AG09319 (cell line): ENCODE measurements around the gene ZNF80.
"Not testable (repeated sequence)": the region's sequence is repeated elsewhere in the genome, so short reads cannot be mapped to it uniquely, and the experiment has no call there.

ENCODE experiments used
- DNase-seq: peaks from one replicate; pipeline ENCODE4 v3.0.0-alpha.2; 2010; ENCODE audit warnings: low read depth; ENCODE audit errors: extremely low read depth
- TF ChIP-seq, protein P1 (sequence below): IDR thresholded peaks from 2 replicates; pipeline ENCODE4 v1.5.1; 2011; ENCODE audit warnings: low read depth, mild to moderate bottlenecking, inconsistent platforms, low read length, moderate library complexity

The ZNF80 gene

DNA sequence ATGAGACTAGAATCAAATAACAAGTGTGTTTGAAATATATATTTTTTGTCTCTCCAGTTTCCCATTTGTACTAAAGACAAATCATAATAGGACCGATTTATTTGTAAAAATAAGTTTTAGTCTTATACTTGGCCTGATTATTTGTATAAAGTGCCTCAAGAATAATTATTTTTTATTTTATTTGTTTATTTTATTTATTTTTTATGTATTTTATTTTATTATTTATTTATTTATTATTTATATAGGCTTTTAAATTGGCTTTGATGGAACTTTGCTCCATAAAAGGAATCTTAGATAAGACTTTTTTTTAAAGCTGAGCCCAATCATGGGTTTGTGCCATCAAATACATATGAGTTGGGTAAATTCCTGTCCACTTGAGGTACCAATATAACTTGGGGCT is 22.2 kb upstream of the ZNF80 start:
- DNase-seq = no peak
- TF ChIP-seq, protein P1, sequence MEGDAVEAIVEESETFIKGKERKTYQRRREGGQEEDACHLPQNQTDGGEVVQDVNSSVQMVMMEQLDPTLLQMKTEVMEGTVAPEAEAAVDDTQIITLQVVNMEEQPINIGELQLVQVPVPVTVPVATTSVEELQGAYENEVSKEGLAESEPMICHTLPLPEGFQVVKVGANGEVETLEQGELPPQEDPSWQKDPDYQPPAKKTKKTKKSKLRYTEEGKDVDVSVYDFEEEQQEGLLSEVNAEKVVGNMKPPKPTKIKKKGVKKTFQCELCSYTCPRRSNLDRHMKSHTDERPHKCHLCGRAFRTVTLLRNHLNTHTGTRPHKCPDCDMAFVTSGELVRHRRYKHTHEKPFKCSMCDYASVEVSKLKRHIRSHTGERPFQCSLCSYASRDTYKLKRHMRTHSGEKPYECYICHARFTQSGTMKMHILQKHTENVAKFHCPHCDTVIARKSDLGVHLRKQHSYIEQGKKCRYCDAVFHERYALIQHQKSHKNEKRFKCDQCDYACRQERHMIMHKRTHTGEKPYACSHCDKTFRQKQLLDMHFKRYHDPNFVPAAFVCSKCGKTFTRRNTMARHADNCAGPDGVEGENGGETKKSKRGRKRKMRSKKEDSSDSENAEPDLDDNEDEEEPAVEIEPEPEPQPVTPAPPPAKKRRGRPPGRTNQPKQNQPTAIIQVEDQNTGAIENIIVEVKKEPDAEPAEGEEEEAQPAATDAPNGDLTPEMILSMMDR = no peak

DNA sequence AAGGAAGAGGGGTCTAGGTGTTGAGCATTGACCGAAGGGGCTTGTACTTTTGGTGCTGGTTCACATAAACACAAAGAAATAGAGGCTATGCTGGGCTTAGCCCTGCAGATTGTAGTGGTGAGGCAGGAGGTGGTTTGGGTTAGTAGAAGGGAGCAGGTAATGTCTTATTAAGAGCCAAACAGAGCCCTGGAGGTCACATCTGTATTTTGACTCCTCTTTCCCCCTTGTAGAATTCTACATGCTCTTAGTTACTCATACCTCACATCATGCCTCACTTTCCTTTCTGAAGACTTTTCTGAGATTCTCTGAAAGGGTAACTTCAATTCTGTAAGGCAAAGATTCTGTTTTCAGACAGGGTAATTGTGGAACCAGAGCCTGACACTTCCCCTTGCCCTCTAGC is 16.1 kb upstream of the ZNF80 start:
- DNase-seq = no peak

DNA sequence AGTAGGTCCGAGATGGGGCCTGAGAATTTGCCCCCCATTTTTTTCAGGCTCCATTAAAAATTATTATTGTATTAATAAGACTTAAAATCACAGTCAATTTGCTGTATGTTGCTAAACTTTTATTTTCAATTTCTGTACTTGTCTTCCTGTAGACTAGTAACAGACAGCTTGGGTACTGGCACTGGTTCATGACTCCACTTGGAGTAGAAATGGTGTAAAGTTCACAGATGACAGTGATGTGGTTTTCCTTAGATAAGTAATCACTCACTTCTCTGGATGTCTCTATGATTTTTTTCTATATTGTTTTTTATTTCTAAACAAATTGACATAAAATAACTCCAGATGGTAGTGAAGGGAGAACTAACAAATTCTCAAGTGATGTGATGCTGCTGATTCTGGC is 15.6 kb upstream of the ZNF80 start:
- TF ChIP-seq, protein P1 = no peak
- no peak for DNase-seq

More for the DNA sequence above, 16.1 kb upstream of the ZNF80 start:
- TF ChIP-seq, protein P1 = no peak

DNA sequence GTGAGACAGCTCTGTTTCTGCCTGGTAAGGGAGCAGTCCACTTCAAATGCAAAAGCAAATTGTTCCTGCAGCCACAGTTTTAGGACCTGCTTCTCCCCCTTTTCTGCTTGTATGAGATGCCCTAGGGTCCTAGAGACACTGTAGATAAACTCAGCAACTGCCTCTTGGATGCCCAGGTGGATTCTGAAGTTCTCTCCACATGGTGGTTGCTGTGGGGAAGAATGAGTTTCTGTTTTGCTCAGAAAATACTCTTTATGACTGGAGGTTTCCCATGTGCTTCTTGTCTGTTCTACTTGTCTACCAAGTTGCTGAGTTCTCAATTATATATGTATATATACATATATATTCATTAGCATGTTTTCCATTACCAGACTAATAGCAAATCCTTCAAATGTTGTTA is 5.6 kb upstream of the ZNF80 start:
- DNase-seq = no peak
- TF ChIP-seq, protein P1 = no peak

DNA sequence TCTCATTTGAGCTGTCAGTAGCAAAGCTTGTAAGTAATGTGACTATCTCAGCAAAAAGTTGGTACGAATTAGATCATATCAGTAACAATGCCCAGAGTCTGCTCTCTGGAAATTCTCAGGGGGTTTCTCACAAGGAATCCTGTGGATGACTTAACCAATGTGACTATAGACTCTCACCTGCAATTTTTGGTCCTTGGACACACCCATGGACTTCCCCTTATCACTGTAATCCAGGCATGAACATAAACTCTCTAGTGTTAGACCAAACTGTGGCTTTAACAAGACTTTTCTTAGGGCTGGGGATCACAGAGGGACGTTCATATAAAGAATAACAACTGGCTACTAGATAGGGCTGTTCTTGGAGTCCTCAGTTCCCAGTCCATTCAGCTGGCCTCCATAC is 3.9 kb upstream of the ZNF80 start:
- TF ChIP-seq, protein P1 = no peak
- no peak for DNase-seq

DNA sequence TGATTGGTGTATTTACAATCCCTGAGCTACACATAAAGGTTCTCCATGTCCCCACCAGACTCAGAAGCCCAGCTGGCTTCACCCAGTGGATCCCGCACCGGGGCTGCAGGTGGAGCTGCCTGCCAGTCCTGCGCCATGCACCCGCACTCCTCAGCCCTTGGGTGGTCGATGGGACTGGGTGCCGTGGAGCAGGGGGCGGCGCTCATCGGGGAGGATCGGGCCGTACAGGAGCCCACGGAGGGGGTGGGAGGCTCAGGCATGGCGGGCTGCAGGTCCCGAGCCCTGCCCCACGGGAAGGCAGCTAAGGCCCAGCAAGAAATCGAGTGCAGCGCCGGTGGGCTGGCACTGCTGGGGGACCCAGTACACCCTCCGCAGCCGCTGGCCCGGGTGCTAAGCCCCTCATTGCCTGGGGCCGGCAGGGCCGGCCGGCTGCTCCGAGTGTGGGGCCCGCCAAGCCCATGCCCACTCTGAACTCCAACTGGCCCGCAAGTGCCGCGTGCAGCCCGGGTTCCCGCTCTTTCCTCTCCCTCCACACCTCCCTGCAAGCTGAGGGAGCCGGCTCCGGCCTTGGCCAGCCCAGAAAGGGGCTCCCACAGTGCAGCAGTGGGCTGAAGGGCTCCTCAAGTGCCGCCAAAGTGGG is 888 bp upstream of the ZNF80 start:
- not testable (repeated sequence) for DNase-seq

DNA sequence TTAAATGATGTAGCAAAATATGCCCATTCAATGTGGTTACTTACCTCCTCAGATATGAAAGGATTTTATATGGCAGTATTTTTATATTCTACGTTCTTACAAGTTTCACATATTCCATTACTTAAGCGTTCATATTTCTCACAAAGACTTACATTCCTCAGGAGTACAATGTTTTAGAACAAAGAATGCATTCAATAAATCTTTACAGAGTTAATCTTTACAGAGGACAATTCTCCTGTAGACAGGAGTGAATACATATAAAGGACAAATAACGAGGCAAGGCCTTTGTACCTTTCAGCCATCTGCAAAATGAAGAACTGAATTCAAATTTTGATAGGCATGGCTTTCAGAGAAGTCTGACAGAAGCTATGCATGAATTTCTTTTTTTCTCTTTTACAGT is 1.9 kb downstream of the ZNF80 start:
- no peak for DNase-seq
- TF ChIP-seq, protein P1 = no peak

DNA sequence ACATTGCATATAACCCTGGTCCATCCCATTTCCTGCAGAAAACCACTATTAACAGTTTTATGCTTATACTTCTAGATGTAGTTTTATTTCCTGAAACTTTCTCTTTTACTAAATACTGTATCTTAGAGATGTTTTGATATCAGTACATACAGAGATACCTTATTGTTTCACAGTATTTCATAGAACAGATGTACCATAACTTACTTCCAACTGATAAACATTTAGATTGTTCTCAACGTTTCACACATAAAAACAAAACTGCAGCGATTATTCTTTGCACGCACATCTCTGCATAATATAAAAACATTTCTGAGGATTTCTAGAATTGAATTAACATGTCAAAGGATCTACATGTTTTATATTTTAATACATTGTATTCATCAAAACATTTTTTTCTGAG is 2.6 kb downstream of the ZNF80 start:
- TF ChIP-seq, protein P1 = no peak
- no peak for DNase-seq
